NCI-H2227 (cell line): Measurements from ENCODE around the gene ASPG.

Experiments used
- DNase-seq: peaks from one replicate; lab custom pipeline; 2025; ENCODE audit not compliant: unreplicated experiment; lab: John Stamatoyannopoulos, UW

The ASPG gene

GRCh38 chr14:104105071-104105821 lies 19.7 kb downstream of the ASPG start:
- no peak for DNase-seq

GRCh38 chr14:104105822-104106470 lies 20.4 kb downstream of the ASPG start:
- DNase-seq = no peak

GRCh38 chr14:104106471-104106991 lies 21.0 kb downstream of the ASPG start:
- no peak for DNase-seq

GRCh38 chr14:104107101-104107581 lies 21.6 kb downstream of the ASPG start:
- no peak for DNase-seq

GRCh38 chr14:104107611-104108569 lies 22.4 kb downstream of the ASPG start:
- no peak for DNase-seq

- no peak for DNase-seq
These were observed 23.4 kb downstream of the ASPG start for GRCh38 chr14:104108570-104109541.

- no peak for DNase-seq
These were observed 24.3 kb downstream of the ASPG start for GRCh38 chr14:104109731-104110361.

GRCh38 chr14:104110491-104111209 lies 25.1 kb downstream of the ASPG start:
- DNase-seq = no peak

GRCh38 chr14:104111301-104112112 lies 26.0 kb downstream of the ASPG start:
- no peak for DNase-seq

- no peak for DNase-seq
These were observed 26.6 kb downstream of the ASPG start for GRCh38 chr14:104112113-104112505.

- DNase-seq = no peak
These were observed 27.4 kb downstream of the ASPG start for GRCh38 chr14:104112609-104113571.

GRCh38 chr14:104113631-104114420 lies 28.3 kb downstream of the ASPG start:
- DNase-seq = no peak

- no peak for DNase-seq
These were observed 29.1 kb downstream of the ASPG start for GRCh38 chr14:104114421-104115130.

GRCh38 chr14:104115131-104115600 lies 29.7 kb downstream of the ASPG start:
- no peak for DNase-seq

GRCh38 chr14:104115691-104116287 lies 30.3 kb downstream of the ASPG start:
- no peak for DNase-seq
